NCI-H1436 (cell line): ENCODE data around the gene ITPK1.
A peak's percentile ranks its signal among the peaks of the same experiment; 100 is the strongest.

Source experiments
- DNase-seq: peaks from one replicate; lab custom pipeline; 2025; lab: John Stamatoyannopoulos, UW

The ITPK1 gene

DNA sequence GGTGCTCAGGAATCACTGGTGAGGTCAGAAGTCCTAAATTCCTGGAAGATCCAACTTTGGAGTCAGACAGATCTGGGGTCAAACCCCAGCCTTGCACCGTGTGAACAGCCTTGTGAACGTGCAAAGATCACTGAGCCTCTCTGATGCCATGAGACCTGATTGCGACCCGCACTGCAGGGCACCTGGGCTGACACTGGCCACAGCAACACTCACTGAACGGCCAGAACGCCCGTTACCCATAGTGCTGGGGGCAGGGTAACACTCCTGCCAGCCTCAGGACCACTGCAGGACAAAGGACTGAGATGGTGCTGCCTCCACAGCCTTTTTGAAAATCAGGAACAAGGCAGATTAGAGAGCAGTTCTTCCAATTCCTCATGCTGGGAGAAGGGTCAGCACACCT is 164.5 kb downstream of the ITPK1 start:
- DNase-seq, result no peak

GRCh38 chr14:92950773-92951172 is 165.0 kb downstream of the ITPK1 start:
- DNase-seq, result no peak

DNA sequence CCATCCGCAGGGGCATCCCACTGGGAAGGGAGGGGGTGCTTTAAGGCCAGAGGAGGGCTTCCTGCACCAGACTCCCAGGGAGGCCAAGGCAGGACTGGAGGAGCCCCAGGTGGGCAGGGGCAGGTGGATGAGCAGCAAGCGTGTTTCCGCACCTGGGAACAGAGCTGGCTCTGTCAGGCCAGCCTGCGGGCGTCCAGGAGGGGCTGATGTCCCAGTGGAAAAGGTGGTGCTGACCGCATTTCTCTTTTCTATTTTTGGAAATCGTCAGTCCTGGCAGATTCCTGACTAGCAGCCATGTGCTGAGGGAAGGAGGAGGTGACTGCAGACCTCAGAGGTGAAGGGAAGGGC is 165.6 kb downstream of the ITPK1 start:
- DNase-seq, result no peak

GRCh38 chr14:92949496-92950192 is 166.1 kb downstream of the ITPK1 start:
- no peak for DNase-seq

DNA sequence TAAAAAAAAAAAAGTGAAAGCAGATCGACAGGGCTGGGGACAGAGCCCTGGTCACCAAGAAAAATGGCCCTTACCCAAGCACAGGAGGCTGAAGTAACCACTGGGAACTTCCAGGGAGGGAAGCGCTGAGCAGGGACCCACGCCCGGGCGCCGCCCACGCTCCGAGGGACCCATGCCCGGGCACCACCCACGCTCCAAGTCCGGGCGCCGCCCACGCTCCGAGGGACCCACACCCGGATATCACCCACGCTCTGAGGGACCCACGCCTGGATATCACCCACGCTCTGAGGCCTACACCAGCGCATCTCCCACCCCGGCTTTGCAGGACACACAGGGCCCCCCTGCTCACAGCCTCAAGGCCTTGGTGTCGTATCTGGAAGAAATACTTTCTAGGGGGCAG is 167.1 kb downstream of the ITPK1 start:
- no peak for DNase-seq

GRCh38 chr14:92946847-92947545 is 168.7 kb downstream of the ITPK1 start:
- no peak for DNase-seq

DNA sequence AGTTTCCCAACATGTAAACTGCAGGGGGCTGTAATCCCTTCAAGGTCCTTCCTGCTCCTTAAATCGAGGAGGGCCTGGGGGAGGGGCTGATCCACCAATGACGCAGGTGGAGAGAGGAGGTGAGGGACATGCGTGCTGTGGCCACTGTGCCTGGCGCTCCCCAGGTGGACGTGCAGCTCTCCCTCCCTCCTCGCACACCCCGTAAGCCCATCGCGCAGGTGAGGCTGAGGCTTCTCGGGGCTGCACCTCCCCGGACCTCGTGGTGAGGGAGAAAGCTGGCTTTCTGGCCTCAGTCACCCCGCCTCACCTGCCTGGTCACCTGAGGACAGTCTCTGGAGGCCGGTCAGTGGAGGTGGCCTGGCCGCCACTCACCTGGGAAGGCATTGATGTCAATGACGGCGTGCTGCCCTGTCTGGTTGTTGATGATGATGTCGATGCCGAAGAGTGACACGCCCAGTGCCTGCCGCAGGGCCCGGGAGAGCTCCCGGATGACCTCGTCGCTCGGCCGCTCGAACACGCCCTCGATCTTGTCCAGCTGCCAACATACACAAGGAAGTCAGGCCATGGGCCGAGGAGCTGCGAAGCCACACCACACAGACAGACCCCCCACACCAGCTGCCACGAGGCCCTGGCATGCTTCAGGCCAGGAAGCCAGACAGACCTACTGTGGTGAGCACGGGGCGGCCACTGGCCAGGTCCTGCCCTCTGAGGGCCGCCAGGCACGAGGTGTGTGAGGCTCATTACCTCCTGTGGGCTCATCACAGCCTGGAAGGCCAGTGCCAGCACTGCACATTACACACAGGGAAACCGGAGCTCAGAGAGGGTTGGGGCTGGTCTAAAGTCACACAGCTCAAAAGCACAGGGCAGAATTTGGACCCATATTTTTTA is 169.5 kb downstream of the ITPK1 start:
- DNase-seq, result no peak

- DNase-seq, result peak; percentile 34
Measured at GRCh38 chr14:92945544-92945943, 170.2 kb downstream of the ITPK1 start.

- no peak for DNase-seq
Measured at GRCh38 chr14:92944976-92945375, 170.7 kb downstream of the ITPK1 start.

DNA sequence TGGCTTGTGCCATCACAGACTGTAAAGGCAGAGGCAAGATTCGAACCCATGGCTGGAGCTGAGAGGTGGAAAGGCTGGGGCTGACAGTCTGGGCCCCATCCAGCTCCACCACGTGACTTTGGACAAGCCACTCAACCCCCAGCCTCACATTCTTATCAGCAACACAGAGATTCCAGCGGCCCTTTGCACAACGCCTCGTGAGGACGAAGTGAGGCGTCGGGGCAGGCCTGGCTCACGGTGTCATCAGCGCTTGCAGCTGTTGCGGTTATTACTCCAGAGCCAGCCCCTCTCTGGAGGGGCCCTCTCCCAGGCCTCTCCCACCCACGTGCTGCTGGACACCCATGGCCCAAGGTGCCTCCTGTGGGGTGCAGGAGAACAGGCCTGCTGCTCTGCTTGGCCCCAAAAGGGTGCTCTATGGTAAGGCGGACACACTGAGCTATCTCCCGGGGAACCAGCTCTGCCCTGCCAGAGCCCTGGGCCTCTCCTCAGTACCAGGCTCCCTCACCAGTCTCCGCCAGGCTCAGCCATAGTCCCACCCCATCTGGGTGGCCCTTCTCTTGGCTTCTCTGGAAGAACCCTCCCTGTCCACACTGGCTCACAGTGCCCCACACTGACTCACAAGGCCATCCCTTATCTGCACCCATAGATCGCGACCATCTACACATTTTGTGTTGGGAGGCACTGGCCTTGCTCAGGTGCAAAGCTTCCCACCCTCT is 171.7 kb downstream of the ITPK1 start:
- no peak for DNase-seq

GRCh38 chr14:92942976-92943710 is 172.6 kb downstream of the ITPK1 start:
- DNase-seq, result no peak

- no peak for DNase-seq
Measured at GRCh38 chr14:92942576-92942975, 173.1 kb downstream of the ITPK1 start.

DNA sequence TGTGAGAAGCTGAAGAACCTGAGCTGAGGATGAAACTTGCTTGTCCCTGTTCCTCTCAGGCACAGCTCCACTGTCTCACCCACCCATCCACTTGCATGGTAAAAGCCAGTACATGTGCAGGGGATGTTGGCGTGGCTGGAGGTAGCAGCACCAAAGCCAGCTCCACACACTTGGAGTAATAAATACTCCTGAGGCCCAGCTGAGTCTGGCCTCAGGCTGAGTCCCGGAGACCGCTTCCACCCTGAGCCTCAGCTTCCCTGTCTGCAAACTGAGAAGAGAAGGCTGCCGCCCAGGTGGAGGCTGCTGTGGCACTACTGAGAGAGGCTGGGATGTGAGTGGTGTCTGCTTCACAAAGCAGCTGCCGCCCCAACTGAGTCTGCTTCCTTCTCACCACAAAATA is 173.6 kb downstream of the ITPK1 start:
- no peak for DNase-seq

- no peak for DNase-seq
Measured at GRCh38 chr14:92941531-92941930, 174.2 kb downstream of the ITPK1 start.

- DNase-seq, result no peak
Measured at GRCh38 chr14:92940543-92940942, 175.2 kb downstream of the ITPK1 start.

- DNase-seq, result no peak
Measured at GRCh38 chr14:92939699-92940098, 176.0 kb downstream of the ITPK1 start.

DNA sequence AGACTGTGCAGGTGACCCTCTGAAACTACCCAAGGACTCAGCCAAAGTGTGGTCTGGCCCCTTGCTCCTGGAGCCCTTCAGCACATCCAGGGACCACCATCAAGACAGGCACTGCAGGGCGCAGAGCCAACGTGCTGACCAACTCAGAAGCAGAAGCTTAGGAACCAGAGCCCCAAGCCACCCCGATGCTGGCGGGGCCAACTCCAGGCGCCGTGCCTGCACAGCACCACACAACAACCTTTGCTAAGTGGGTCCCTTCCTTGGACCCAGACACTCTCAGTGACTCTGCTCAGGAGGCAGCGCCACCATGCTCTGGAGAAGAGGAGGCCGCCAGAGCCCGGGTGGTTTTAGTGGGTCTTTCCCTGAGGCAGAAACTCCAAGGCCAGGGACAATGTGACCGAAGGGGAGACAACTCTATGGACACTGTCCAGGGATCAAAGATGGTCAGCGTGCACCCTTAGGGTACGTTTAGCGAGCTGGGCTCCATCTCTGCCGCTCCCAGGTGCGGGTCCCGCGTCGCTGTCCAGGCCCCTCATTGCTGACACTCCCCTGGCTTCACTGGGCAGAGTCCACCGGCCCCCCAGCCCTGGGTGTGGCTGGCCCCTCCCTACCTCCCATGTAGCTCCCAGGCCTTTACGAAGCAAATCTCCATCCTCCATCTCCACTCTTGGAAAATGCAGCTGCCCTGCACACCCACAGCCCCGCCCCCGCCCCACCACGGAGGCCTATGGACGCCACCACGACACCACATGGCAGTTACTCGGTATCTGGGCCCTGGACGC is 176.6 kb downstream of the ITPK1 start:
- no peak for DNase-seq

GRCh38 chr14:92938235-92938875 is 177.4 kb downstream of the ITPK1 start:
- no peak for DNase-seq

GRCh38 chr14:92937051-92937937 is 178.4 kb downstream of the ITPK1 start:
- DNase-seq, result peak; percentile 83
